Stomach (tissue), 9 donors: ENCODE measurements around the gene TMEM154. TPM values are rescaled to one million over a fixed set of nuclear protein-coding genes. Genes with fewer than 3 reads are reported as not detected.

Experiments used
- DNase-seq, 2 donors: peaks; one replicate each; pipeline versions ENCODE4 v3.0.0 to v3.0.0-alpha.2; 2013 to 2019
- H3K27ac ChIP-seq, 5 donors: fragments of 200-600 bp in 4 of 5; sonication (generic) in 4 of 5; one replicate each; pipeline ENCODE4 v1.5.1; 2013 to 2019; ENCODE audit warnings: mild to moderate bottlenecking in 1 of 5, moderate library complexity in 1 of 5
- H3K27me3 ChIP-seq, 3 donors: fragments of 200-600 bp; sonication (generic); one replicate each; pipeline ENCODE4 v1.5.1; 2017 to 2019; ENCODE audit warnings: mixed run types in 1 of 3
- H3K36me3 ChIP-seq, 4 donors: fragments of 200-600 bp; sonication (generic); 1 replicate in 3 of 4; 2 replicates in 1 of 4; pipeline ENCODE4 v1.5.1; 2016 to 2019
- H3K4me1 ChIP-seq, 4 donors: fragments of 200-600 bp; sonication (generic); one replicate each; pipeline ENCODE4 v1.5.1; 2016 to 2019
- H3K4me3 ChIP-seq, 4 donors: fragments of 200-600 bp; sonication (generic) in 3 of 4; one replicate each; pipeline ENCODE4 v1.5.1; 2016 to 2019; ENCODE audit warnings: mild to moderate bottlenecking in 1 of 4
- H3K9me3 ChIP-seq, 4 donors: fragments of 200-600 bp; sonication (generic); one replicate each; pipeline ENCODE4 v1.5.1; 2016 to 2019
- EP300 ChIP-seq: sonication (generic); formaldehyde crosslinking; IDR thresholded peaks from one replicate; pipeline ENCODE4 v1.6.1; 2017; ENCODE audit warnings: antibody characterized with exemption
- POLR2A ChIP-seq, 4 donors: fragments of 450-650 bp; IDR thresholded peaks; one replicate each; pipeline ENCODE4 v1.6.1; 2016; ENCODE audit warnings: antibody characterized with exemption in 4 of 4, control low read depth in 2 of 4, mild to moderate bottlenecking in 1 of 4, moderate library complexity in 1 of 4
- POLR2AphosphoS5 ChIP-seq, 3 donors: sonication (generic); formaldehyde crosslinking; IDR thresholded peaks; one replicate each; pipeline ENCODE4 v1.6.1; 2016; ENCODE audit warnings: antibody characterized with exemption in 3 of 3
- WGBS, 5 donors: extraction: QIAGEN DNeasy Blood & Tissue Kit in 3 of 5; methylation state at CpG; one replicate each; pipeline versions ENCODE4 v1.1.5 to v1.1.7; 2013 to 2018; 5-methylcytosine and 5-hydroxymethylcytosine counted together
- intact Hi-C: fragments of 100-400 bp; cut with DNase I; formaldehyde crosslinking; loops from one replicate; pipeline ENCODE4 v1.15.1; 2023; ENCODE audit warnings: low total_unique reads
- polyA plus RNA-seq, 3 donors: library from polyadenylated mRNA; stranded (reverse); fragments of 200-250 nt; gene quantifications; one replicate each; pipeline ENCODE4 v1.2.3, GENCODE V29; 2013
- total RNA-seq, 5 donors: library from RNA; depleted of rRNA; stranded (reverse); fragments of >200 nt; gene quantifications; one replicate each; pipeline versions ENCODE4 v1.1.0 to v1.2.3, GENCODE V29; 2014 to 2016
- TF ChIP-seq, protein P1 (sequence below), 7 experiments: fragments of 450-650 bp in 4 of 7; fragments of 200-600 bp in 3 of 7; sonication (generic) in 3 of 7; IDR thresholded peaks; one replicate each; pipeline ENCODE4 v1.5.1; 2016 to 2019; ENCODE audit warnings: antibody characterized with exemption in 7 of 7, control low read depth in 2 of 7, mild to moderate bottlenecking in 1 of 7
- donor health status: healthy with polysubstance abuse.
- donor health status: Bipolar disorder and iron deficiency.
- donor health status: healthy.

The TMEM154 gene
- total and polyA plus RNA-seq, 8 donors: under 0.01 to 5.5 (median 0.69) TPM

DNA sequence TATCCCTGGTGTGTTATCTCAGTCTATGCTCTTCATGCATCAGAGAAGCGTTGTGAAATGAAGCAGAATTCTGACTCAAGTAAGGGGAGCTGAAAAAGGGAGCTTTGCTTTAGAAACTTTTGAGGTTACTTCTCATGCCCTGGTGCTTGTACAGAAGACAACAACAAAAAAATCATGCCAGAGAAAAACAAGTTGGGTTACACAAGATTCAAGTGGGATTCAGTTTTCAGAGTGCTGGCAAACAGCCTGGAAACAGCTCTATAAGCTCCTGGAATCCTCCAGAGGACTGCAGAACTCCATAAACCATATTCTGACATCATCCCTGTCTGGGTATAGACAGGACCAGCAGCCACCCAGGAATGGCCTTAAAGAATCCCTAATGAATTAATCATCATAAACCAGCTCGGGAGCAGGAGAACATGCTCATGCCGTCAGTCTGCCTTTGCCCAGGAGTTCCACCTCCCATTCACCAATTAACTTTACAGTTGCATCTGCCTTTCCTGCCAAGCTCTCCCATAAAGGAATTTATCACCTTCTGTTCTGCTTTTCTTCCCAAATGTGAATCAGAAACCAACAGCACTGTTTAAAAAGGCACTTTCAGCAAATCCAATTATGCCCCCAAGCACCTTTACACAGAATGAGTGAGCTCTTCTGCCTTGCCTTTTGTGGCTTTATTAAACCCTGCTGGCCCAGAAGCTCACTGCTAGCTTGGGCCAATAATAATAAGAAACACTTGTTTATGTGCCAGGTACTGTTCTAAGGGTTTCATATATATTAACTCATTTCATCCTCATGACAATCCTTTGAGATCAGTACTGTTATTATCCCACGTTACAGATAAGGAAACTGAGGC lies 89.4 kb downstream of the TMEM154 start:
- no peaks in the 10 kb centered on the region for H3K36me3 ChIP-seq
- H3K27ac ChIP-seq: peak overlapping the region in 1 of 5 donors; percentile 49
- peaks cover 0 to 4% (median 0%) of the 10 kb centered on the region in 4 donors for H3K9me3 ChIP-seq
- H3K27me3 ChIP-seq: no peaks in the 10 kb centered on the region
- 50 to 73% (median 62%) methylated on average over 4 of the region's 4 CpGs for WGBS, 5 donors
- H3K4me3 ChIP-seq: no peak overlapping the region
- TF ChIP-seq, protein P1, sequence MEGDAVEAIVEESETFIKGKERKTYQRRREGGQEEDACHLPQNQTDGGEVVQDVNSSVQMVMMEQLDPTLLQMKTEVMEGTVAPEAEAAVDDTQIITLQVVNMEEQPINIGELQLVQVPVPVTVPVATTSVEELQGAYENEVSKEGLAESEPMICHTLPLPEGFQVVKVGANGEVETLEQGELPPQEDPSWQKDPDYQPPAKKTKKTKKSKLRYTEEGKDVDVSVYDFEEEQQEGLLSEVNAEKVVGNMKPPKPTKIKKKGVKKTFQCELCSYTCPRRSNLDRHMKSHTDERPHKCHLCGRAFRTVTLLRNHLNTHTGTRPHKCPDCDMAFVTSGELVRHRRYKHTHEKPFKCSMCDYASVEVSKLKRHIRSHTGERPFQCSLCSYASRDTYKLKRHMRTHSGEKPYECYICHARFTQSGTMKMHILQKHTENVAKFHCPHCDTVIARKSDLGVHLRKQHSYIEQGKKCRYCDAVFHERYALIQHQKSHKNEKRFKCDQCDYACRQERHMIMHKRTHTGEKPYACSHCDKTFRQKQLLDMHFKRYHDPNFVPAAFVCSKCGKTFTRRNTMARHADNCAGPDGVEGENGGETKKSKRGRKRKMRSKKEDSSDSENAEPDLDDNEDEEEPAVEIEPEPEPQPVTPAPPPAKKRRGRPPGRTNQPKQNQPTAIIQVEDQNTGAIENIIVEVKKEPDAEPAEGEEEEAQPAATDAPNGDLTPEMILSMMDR (IDR thresholded peaks at IDR 0.05): no peak
- TF ChIP-seq POLR2AphosphoS5 (IDR thresholded peaks at IDR 0.05): no peak
- H3K4me1 ChIP-seq: peaks cover 11 to 38% (median 22%) of the 10 kb centered on the region in 4 donors
- DNase-seq: peak in 1 of 2 donors; percentile 83
- intact Hi-C loops: no loop called here

DNA sequence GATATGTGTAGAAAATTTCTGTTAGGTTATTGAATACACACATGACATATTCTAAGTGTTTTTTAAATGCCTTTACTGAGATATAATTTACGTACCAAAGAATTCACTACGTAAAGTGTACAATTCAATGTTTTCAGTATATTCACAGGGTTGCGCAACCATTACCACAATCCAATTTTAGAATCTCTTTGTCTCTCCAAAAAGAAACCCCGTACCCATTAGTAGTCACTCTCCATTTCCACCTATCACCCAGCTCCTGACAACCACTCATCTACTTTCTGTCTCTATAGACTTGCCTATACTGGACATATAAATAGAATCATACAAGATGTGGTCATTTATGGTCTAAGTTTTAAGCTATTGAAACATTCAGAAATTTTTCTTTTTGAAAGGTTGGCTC lies 90.9 kb downstream of the TMEM154 start:
- peaks cover 0 to 4% (median 0%) of the 10 kb centered on the region in 4 donors for H3K9me3 ChIP-seq
- no peak for DNase-seq
- H3K4me3 ChIP-seq: no peak overlapping the region
- H3K27ac ChIP-seq: no peak overlapping the region
- TF ChIP-seq POLR2AphosphoS5 (IDR thresholded peaks at IDR 0.05) (no peak), POLR2A (IDR thresholded peaks at IDR 0.05) (no peak), EP300 (no peak)
- TF ChIP-seq, protein P1 (IDR thresholded peaks at IDR 0.05): no peak
- H3K4me1 ChIP-seq: peaks cover 11 to 40% (median 25%) of the 10 kb centered on the region in 4 donors
- H3K36me3 ChIP-seq: no peaks in the 10 kb centered on the region
- intact Hi-C loops: no loop called here
- WGBS, 5 donors: 83 to 92% (median 89%) methylated on average over 4 of the region's 4 CpGs
- no peaks in the 10 kb centered on the region for H3K27me3 ChIP-seq

DNA sequence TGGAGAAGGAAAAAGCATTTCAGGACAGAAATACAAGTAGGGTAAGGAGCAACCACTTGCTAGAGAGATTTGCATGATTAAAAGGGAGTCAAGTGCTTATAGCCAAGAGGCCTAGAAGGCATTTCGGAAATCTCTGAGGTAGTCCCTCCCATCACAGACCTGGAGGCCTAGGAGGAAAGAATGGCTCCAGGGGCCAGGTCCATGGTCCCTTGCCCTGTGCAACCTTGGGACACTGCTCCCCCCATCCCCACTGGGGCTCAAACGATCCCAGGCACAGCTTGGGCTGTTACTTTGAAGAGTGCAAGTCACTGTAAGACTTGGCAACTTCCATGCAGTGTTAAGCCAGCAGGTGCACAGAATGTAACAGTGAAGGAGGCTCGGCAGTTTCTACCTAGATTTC lies 92.7 kb downstream of the TMEM154 start:
- WGBS, 5 donors: 90 to 95% (median 92%) methylated on average over 3 of the region's 3 CpGs
- Histone ChIP-seq H3K9me3 (peaks cover 0 to 4% (median 0%) of the 10 kb centered on the region in 4 donors), H3K27me3 (no peaks in the 10 kb centered on the region), H3K36me3 (no peaks in the 10 kb centered on the region), H3K4me1 (peaks cover 11 to 40% (median 25%) of the 10 kb centered on the region in 4 donors), H3K4me3 (no peak overlapping the region), H3K27ac (peak overlapping the region in 1 of 5 donors; percentile 3)
- no peak for TF ChIP-seq POLR2AphosphoS5 (IDR thresholded peaks at IDR 0.05)
- TF ChIP-seq, protein P1 (IDR thresholded peaks at IDR 0.05): no peak
- no peak for TF ChIP-seq POLR2A (IDR thresholded peaks at IDR 0.05)
- TF ChIP-seq EP300: no peak
- DNase-seq: no peak
- intact Hi-C loops: no loop called here

DNA sequence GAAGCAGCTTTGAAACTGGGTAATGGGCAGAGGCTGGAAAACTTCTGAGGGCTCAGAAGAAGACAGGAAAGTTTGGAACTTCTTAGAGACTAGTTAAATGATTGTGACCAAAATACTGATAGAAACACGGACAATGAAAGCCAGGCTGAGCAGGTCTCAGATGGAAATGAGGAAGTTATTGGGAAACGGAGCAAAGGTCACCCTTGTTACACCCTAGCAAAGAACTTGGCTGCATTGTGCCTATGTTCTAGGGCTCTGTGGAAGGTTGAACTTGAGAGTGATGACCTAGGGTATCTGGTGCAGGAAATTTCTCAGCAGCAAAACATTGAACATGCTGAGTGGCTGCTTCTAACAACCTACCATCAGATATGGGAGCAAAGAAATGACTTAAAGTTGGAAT lies 93.1 kb downstream of the TMEM154 start:
- TF ChIP-seq POLR2A (IDR thresholded peaks at IDR 0.05) (no peak), POLR2AphosphoS5 (IDR thresholded peaks at IDR 0.05) (no peak), EP300 (no peak)
- TF ChIP-seq, protein P1 (IDR thresholded peaks at IDR 0.05): no peak
- 50 to 80% (median 51%) methylated on average over 2 of the region's 2 CpGs for WGBS, 5 donors
- peaks cover 11 to 36% (median 24%) of the 10 kb centered on the region in 4 donors for H3K4me1 ChIP-seq
- no peak for DNase-seq
- H3K36me3 ChIP-seq: no peaks in the 10 kb centered on the region
- H3K27ac ChIP-seq: peak overlapping the region in 1 of 5 donors; percentile 65
- intact Hi-C loops: no loop called here
- no peaks in the 10 kb centered on the region for H3K27me3 ChIP-seq
- peaks cover 0 to 4% (median 0%) of the 10 kb centered on the region in 4 donors for H3K9me3 ChIP-seq
- no peak overlapping the region for H3K4me3 ChIP-seq
